NCI-H2227 (cell line): ENCODE measurements around the gene VSIG1.
A peak's percentile ranks its signal among the peaks of the same experiment; 100 is the strongest.

ENCODE experiments used
- DNase-seq: peaks from one replicate; lab custom pipeline; 2025; ENCODE audit not compliant: unreplicated experiment; lab: John Stamatoyannopoulos, UW

VSIG1 gene

GRCh38 chrX:108044554-108045256 is at the start of gene VSIG1:
TSS of gene VSIG1 (plus strand) at chrX:108045065. CDS start at chrX:108045131, 66 bp downstream.
- no peak for DNase-seq

- DNase-seq: no peak
These were observed 48.7 kb upstream of the VSIG1 start for GRCh38 chrX:107996124-107996523.

- no peak for DNase-seq
These were observed 44.1 kb upstream of the VSIG1 start for GRCh38 chrX:108000751-108001150.

- peak; percentile 25 for DNase-seq
These were observed 43.5 kb upstream of the VSIG1 start for GRCh38 chrX:108001218-108001814.

- DNase-seq: no peak
These were observed 26.0 kb upstream of the VSIG1 start for GRCh38 chrX:108018656-108019381.

GRCh38 chrX:108019382-108019875 is 25.4 kb upstream of the VSIG1 start:
- DNase-seq: no peak

GRCh38 chrX:108020631-108021030 is 24.2 kb upstream of the VSIG1 start:
- no peak for DNase-seq

- no peak for DNase-seq
These were observed 22.3 kb upstream of the VSIG1 start for GRCh38 chrX:108022491-108023089.

GRCh38 chrX:108025376-108025775 is 19.5 kb upstream of the VSIG1 start:
- no peak for DNase-seq

- no peak for DNase-seq
These were observed 18.8 kb upstream of the VSIG1 start for GRCh38 chrX:108025954-108026600.

- DNase-seq: no peak
These were observed 16.0 kb upstream of the VSIG1 start for GRCh38 chrX:108028854-108029253.

GRCh38 chrX:108029928-108030711 is 14.7 kb upstream of the VSIG1 start:
- no peak for DNase-seq

- no peak for DNase-seq
These were observed 11.9 kb upstream of the VSIG1 start for GRCh38 chrX:108032944-108033343.

GRCh38 chrX:108033890-108034289 is 11.0 kb upstream of the VSIG1 start:
- no peak for DNase-seq

GRCh38 chrX:108034725-108035124 is 10.1 kb upstream of the VSIG1 start:
- no peak for DNase-seq

- no peak for DNase-seq
These were observed 8.4 kb upstream of the VSIG1 start for GRCh38 chrX:108036298-108036973.

- DNase-seq: no peak
These were observed 4.8 kb downstream of the VSIG1 start for GRCh38 chrX:108049649-108050048.

- no peak for DNase-seq
These were observed 8.4 kb downstream of the VSIG1 start for GRCh38 chrX:108053218-108053617.

- DNase-seq: no peak
These were observed 10.7 kb downstream of the VSIG1 start for GRCh38 chrX:108055546-108055945.

- no peak for DNase-seq
These were observed 14.9 kb downstream of the VSIG1 start for GRCh38 chrX:108059801-108060200.
